ENCODE measurements around the gene SYNPR.

- no peak for TF ChIP-seq EZH2 (IDR thresholded peaks at IDR 0.05)
- no peak for TF ChIP-seq POLR2AphosphoS5 (IDR thresholded peaks at IDR 0.05; ENCODE audit: borderline replicate concordance, low read depth, low read length)
- no peak for TF ChIP-seq FOXP2 (optimal IDR thresholded peaks at IDR 0.05; ENCODE audit: control extremely low read depth, extremely low read length, insufficient read depth)
These were observed 109.5 kb downstream of the SYNPR start for GRCh38 chr3:63387568-63387967.
